ENCODE data around the gene PRR16.
"Not testable (repeated sequence)": the region's sequence is repeated elsewhere in the genome, so short reads cannot be mapped to it uniquely, and the experiment has no call there.

PRR16 gene

DNA sequence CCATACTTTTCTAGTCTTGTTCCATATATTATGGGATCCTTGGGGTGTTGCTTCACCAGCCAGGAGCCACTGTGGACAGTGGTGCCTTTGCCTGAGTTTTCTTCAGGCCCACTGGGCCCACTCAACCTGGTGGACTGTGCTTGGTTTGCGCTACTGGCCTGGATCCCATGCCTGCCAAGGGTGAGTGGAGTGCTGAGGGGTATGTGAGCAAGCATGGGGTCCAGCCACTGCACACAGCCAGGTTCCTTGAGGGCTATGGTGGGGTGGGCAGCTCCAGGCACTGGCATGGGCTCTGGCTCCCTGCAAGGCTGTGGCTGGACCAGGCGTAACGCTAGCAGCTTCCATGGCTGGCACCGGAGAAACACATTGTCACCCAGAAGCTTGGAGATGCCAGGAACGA, 13.2 kb upstream of the PRR16 start:
- H3K27me3 ChIP-seq (ENCODE audit: insufficient read depth, insufficient read length), result no peaks in the 10 kb centered on the region
- H3K9ac ChIP-seq (ENCODE audit: insufficient read length, low read depth), result no peak overlapping the region
- DNase-seq (ENCODE audit: low read depth, low spot score), result no peak
- H3K9me3 ChIP-seq (ENCODE audit: insufficient read depth, low read length), result no peaks in the 10 kb centered on the region
- no peaks in the 10 kb centered on the region for H3K4me1 ChIP-seq (ENCODE audit: insufficient read depth, insufficient read length)
- H3K36me3 ChIP-seq (ENCODE audit: insufficient read depth, insufficient read length, low read length), result no peaks in the 10 kb centered on the region
- no peak overlapping the region for H3K4me3 ChIP-seq (ENCODE audit: insufficient read length, low read depth)
- TF ChIP-seq SUZ12 (IDR thresholded peaks at IDR 0.05; ENCODE audit: extremely low read depth, insufficient read depth, insufficient read length), result no peak
- no peak for TF ChIP-seq ZNF274 (IDR thresholded peaks at IDR 0.05; ENCODE audit: low read depth, low read length)
- TF ChIP-seq YY1 (IDR thresholded peaks at IDR 0.05; ENCODE audit: insufficient read depth, insufficient read length), result no peak

DNA sequence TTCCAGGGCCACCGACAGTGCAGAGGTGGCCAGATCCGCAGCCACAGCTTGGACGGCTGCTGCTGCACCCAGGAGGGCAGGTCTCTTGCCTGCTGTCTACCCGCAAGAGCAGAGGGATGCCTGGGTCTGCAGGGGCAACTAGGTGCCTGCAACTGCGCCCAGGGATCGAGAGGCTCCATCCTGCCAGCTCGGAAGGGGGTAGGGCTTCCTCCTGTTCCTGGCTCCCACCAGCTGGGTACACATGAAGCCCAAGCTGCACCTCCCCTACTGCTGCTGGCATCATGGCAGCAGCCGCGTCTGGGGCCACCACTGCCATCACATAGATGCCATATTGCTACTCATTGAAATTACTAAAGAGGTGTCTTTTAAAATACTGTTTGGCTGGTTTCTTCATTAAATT, 12.7 kb upstream of the PRR16 start:
- Histone ChIP-seq H3K27me3 (ENCODE audit: insufficient read depth, insufficient read length) (no peaks in the 10 kb centered on the region), H3K36me3 (ENCODE audit: insufficient read depth, insufficient read length, low read length) (no peaks in the 10 kb centered on the region), H3K4me1 (ENCODE audit: insufficient read depth, insufficient read length) (no peaks in the 10 kb centered on the region), H3K9ac (ENCODE audit: insufficient read length, low read depth) (no peak overlapping the region), H3K4me3 (ENCODE audit: insufficient read length, low read depth) (no peak overlapping the region), H3K9me3 (ENCODE audit: insufficient read depth, low read length) (no peaks in the 10 kb centered on the region)
- DNase-seq (ENCODE audit: low read depth, low spot score), result no peak
- TF ChIP-seq YY1 (IDR thresholded peaks at IDR 0.05; ENCODE audit: insufficient read depth, insufficient read length) (no peak), ZNF274 (IDR thresholded peaks at IDR 0.05; ENCODE audit: low read depth, low read length) (no peak), SUZ12 (IDR thresholded peaks at IDR 0.05; ENCODE audit: extremely low read depth, insufficient read depth, insufficient read length) (no peak)

DNA sequence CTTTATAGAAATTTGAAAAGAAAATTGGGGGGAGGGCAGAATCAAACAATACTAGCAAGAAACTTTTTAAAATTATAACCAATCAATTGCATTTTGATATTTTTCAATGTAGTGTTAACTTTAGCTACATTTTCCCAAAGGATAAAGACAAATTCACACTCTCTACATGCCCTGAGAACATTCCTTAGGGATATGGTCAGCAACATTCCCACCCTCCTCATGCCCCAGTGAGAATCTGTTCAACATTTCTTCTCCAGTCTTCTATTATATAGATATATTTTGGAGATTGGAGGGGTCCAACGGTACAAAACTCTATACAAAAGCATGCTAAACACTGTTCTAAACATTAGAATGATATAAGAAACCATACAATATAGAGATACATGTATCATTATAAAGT, 11.6 kb upstream of the PRR16 start:
- H3K36me3 ChIP-seq (ENCODE audit: insufficient read depth, insufficient read length, low read length), result no peaks in the 10 kb centered on the region
- no peaks in the 10 kb centered on the region for H3K4me1 ChIP-seq (ENCODE audit: insufficient read depth, insufficient read length)
- no peaks in the 10 kb centered on the region for H3K9me3 ChIP-seq (ENCODE audit: insufficient read depth, low read length)
- no peak overlapping the region for H3K4me3 ChIP-seq (ENCODE audit: insufficient read length, low read depth)
- no peak for TF ChIP-seq YY1 (IDR thresholded peaks at IDR 0.05; ENCODE audit: insufficient read depth, insufficient read length)
- no peak for TF ChIP-seq ZNF274 (IDR thresholded peaks at IDR 0.05; ENCODE audit: low read depth, low read length)
- no peak for TF ChIP-seq SUZ12 (IDR thresholded peaks at IDR 0.05; ENCODE audit: extremely low read depth, insufficient read depth, insufficient read length)
- H3K9ac ChIP-seq (ENCODE audit: insufficient read length, low read depth), result no peak overlapping the region
- no peaks in the 10 kb centered on the region for H3K27me3 ChIP-seq (ENCODE audit: insufficient read depth, insufficient read length)
- DNase-seq (ENCODE audit: low read depth, low spot score), result no peak

DNA sequence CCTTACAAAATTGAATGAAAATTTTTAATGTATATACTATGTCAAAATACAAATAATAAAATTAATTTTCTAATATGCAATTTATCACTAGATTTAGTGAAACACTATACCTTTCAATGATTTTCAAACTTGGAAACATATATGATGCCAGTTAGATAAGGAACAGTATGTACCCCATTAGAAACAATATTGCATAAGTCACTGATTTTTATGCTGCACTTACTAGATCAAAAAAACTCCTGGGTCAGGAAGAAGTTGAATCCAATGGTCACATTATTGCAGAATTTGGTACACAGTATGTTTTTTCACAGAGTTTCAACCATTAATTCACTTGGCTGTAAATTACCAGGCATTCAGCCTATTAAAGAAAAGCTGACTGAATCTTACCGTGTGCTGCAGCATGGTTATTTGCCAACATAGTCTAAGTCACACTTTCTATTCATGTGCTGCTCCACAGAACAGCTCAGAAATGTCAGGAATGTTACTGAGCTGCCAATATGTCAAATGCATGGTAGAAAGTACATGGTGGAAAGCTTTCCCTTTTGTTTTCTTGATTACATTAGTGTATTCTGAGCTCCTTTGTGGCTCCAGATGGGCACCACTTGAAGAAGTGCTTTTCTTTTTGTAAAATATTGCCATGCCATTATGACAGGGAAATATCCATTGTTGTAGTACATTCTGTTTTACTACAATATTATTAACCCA, 9.9 kb upstream of the PRR16 start:
- no peak overlapping the region for H3K9ac ChIP-seq (ENCODE audit: insufficient read length, low read depth)

DNA sequence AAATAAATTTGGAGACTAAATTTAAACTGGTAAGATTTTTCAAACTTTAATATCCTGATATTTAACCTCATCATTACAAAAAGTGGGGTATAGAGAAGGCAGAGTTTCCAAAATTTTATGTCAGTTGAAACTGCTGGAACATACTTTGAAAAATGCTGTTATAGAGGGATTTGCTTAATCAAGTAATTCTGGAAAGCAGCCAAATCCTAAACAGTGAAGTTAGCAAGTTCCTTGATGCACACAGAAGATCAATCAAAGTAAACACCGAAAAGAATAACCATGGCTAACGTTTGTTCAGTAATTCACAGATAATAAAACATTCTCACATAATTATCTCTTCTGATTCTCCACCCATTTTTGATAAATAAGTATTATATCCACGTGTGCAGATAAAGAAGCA, 8.1 kb upstream of the PRR16 start:
- TF ChIP-seq SUZ12 (IDR thresholded peaks at IDR 0.05; ENCODE audit: extremely low read depth, insufficient read depth, insufficient read length) (no peak), ZNF274 (IDR thresholded peaks at IDR 0.05; ENCODE audit: low read depth, low read length) (no peak), YY1 (IDR thresholded peaks at IDR 0.05; ENCODE audit: insufficient read depth, insufficient read length) (no peak)
- DNase-seq (ENCODE audit: low read depth, low spot score), result no peak
- H3K9me3 ChIP-seq (ENCODE audit: insufficient read depth, low read length), result no peaks in the 10 kb centered on the region

More for the DNA sequence above, 9.9 kb upstream of the PRR16 start:
- no peaks in the 10 kb centered on the region for H3K36me3 ChIP-seq (ENCODE audit: insufficient read depth, insufficient read length, low read length)
- no peaks in the 10 kb centered on the region for H3K27me3 ChIP-seq (ENCODE audit: insufficient read depth, insufficient read length)
- no peak for TF ChIP-seq ZNF274 (IDR thresholded peaks at IDR 0.05; ENCODE audit: low read depth, low read length)
- no peak for TF ChIP-seq YY1 (IDR thresholded peaks at IDR 0.05; ENCODE audit: insufficient read depth, insufficient read length)
- no peak for TF ChIP-seq SUZ12 (IDR thresholded peaks at IDR 0.05; ENCODE audit: extremely low read depth, insufficient read depth, insufficient read length)
- no peak overlapping the region for H3K4me3 ChIP-seq (ENCODE audit: insufficient read length, low read depth)
- no peaks in the 10 kb centered on the region for H3K9me3 ChIP-seq (ENCODE audit: insufficient read depth, low read length)
- DNase-seq (ENCODE audit: low read depth, low spot score), result no peak
- no peaks in the 10 kb centered on the region for H3K4me1 ChIP-seq (ENCODE audit: insufficient read depth, insufficient read length)

GRCh38 chr5:120457839-120458507, 6.1 kb upstream of the PRR16 start:
- no peak overlapping the region for H3K9ac ChIP-seq (ENCODE audit: insufficient read length, low read depth)

More for the DNA sequence above, 8.1 kb upstream of the PRR16 start:
- no peaks in the 10 kb centered on the region for H3K36me3 ChIP-seq (ENCODE audit: insufficient read depth, insufficient read length, low read length)
- H3K4me1 ChIP-seq (ENCODE audit: insufficient read depth, insufficient read length), result no peaks in the 10 kb centered on the region
- no peak overlapping the region for H3K9ac ChIP-seq (ENCODE audit: insufficient read length, low read depth)
- no peaks in the 10 kb centered on the region for H3K27me3 ChIP-seq (ENCODE audit: insufficient read depth, insufficient read length)
- H3K4me3 ChIP-seq (ENCODE audit: insufficient read length, low read depth), result no peak overlapping the region

DNA sequence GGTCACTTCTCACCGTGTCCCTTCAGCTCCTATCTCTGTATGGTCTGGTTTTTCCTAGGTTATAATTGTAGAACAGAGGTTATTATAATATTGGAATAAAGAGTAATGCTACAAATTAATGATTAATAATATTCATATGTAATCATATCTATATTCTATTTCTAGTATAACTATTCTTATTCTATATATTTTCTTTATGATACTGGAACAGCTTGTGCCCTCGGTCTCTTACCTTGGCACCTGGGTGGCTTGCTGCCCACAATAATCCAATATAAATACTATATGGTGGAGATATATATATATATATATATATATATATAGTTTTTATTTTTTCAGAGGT, 5.6 kb upstream of the PRR16 start:
- not testable (repeated sequence) for H3K36me3 ChIP-seq (ENCODE audit: insufficient read depth, insufficient read length, low read length); H3K27me3 ChIP-seq (ENCODE audit: insufficient read depth, insufficient read length); H3K9ac ChIP-seq (ENCODE audit: insufficient read length, low read depth); H3K4me1 ChIP-seq (ENCODE audit: insufficient read depth, insufficient read length); DNase-seq (ENCODE audit: low read depth, low spot score); H3K9me3 ChIP-seq (ENCODE audit: insufficient read depth, low read length); H3K4me3 ChIP-seq (ENCODE audit: insufficient read length, low read depth)

More at GRCh38 chr5:120457839-120458507, 6.1 kb upstream of the PRR16 start:
- no peak for TF ChIP-seq SUZ12 (IDR thresholded peaks at IDR 0.05; ENCODE audit: extremely low read depth, insufficient read depth, insufficient read length)
- no peak for TF ChIP-seq YY1 (IDR thresholded peaks at IDR 0.05; ENCODE audit: insufficient read depth, insufficient read length)
- TF ChIP-seq ZNF274 (IDR thresholded peaks at IDR 0.05; ENCODE audit: low read depth, low read length), result no peak
- Histone ChIP-seq H3K36me3 (ENCODE audit: insufficient read depth, insufficient read length, low read length) (no peaks in the 10 kb centered on the region), H3K4me3 (ENCODE audit: insufficient read length, low read depth) (no peak overlapping the region), H3K4me1 (ENCODE audit: insufficient read depth, insufficient read length) (no peaks in the 10 kb centered on the region), H3K9me3 (ENCODE audit: insufficient read depth, low read length) (no peaks in the 10 kb centered on the region), H3K27me3 (ENCODE audit: insufficient read depth, insufficient read length) (peaks cover 5% of the 10 kb centered on the region)
- no peak for DNase-seq (ENCODE audit: low read depth, low spot score)
